Panc1 (cell line): ENCODE measurements around the gene GALNT15.

Experiments
- CTCF ChIP-seq: fragments of 450-650 bp; IDR thresholded peaks from 2 replicates; pipeline ENCODE4 v1.5.1; 2017; ENCODE audit warnings: mild to moderate bottlenecking
- POLR2AphosphoS5 ChIP-seq: IDR thresholded peaks from 2 replicates; pipeline ENCODE4 v1.6.1; 2012; ENCODE audit warnings: mild to moderate bottlenecking, low read depth, low read length, moderate library complexity
- REST ChIP-seq, 2 experiments: IDR thresholded peaks; 2 replicates each; pipeline ENCODE4 v1.6.1; 2011 to 2012; ENCODE audit warnings: low read depth in 2 of 2, control low read depth in 1 of 2, low read length in 1 of 2, mild to moderate bottlenecking in 1 of 2, moderate library complexity in 1 of 2; ENCODE audit not compliant: insufficient read depth in 1 of 2
- SIN3A ChIP-seq: IDR thresholded peaks from 2 replicates; pipeline ENCODE4 v1.6.1; 2012; ENCODE audit warnings: low read depth, mild to moderate bottlenecking, low read length, moderate library complexity, borderline replicate concordance; ENCODE audit not compliant: insufficient read depth
- TCF7L2 ChIP-seq: IDR thresholded peaks from 2 replicates; pipeline ENCODE4 v1.6.1; 2011; ENCODE audit warnings: mild to moderate bottlenecking, low read depth, low read length, inconsistent platforms

- no peak for TF ChIP-seq CTCF
- no peak for TF ChIP-seq POLR2AphosphoS5
- TF ChIP-seq TCF7L2 = no peak
- no peak for TF ChIP-seq SIN3A
- TF ChIP-seq REST (IDR thresholded peaks at IDR 0.05; ENCODE audit: insufficient read depth in 1 of 2, low read depth in 2 of 2, low read length in 1 of 2) = no peak
Measured at GRCh38 chr3:16262174-16262573, 87.7 kb downstream of the GALNT15 start.
